ENCODE results near the gene ENPP6.

ENPP6 gene

DNA sequence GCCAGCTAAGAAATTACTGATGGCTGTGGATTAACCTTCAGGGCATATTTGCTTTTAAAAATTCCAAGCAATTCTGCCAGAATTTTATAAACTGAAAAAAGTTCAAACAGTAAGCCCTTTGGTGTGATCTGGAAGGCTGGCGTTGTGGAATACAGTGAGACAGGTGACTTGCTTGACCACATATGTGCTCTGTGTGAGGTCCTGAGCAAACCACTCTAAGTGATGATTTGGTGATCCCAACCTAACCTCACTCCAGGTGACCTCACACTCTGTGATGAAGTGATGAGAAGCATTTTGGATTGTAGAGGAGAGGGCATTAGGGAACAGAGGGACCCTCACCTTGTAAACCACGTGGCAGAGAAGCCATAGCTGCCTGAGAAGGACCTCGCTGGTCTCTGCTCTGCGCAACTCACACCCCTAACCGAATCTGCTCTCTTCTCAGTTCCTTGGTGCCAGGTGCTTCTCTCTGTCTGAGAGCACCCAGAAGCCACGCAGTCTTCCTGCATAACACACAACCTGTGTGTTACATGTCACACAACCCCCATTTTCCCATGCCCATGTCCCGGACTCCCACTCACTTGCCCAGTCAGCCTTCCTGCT, 106.3 kb downstream of the ENPP6 start:
- TF ChIP-seq, protein P1, sequence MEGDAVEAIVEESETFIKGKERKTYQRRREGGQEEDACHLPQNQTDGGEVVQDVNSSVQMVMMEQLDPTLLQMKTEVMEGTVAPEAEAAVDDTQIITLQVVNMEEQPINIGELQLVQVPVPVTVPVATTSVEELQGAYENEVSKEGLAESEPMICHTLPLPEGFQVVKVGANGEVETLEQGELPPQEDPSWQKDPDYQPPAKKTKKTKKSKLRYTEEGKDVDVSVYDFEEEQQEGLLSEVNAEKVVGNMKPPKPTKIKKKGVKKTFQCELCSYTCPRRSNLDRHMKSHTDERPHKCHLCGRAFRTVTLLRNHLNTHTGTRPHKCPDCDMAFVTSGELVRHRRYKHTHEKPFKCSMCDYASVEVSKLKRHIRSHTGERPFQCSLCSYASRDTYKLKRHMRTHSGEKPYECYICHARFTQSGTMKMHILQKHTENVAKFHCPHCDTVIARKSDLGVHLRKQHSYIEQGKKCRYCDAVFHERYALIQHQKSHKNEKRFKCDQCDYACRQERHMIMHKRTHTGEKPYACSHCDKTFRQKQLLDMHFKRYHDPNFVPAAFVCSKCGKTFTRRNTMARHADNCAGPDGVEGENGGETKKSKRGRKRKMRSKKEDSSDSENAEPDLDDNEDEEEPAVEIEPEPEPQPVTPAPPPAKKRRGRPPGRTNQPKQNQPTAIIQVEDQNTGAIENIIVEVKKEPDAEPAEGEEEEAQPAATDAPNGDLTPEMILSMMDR (IDR thresholded peaks at IDR 0.05; ENCODE audit: low read depth, low read length), result no peak
- no peak overlapping the region for H3K4me3 ChIP-seq (ENCODE audit: low read depth, low read length)

DNA sequence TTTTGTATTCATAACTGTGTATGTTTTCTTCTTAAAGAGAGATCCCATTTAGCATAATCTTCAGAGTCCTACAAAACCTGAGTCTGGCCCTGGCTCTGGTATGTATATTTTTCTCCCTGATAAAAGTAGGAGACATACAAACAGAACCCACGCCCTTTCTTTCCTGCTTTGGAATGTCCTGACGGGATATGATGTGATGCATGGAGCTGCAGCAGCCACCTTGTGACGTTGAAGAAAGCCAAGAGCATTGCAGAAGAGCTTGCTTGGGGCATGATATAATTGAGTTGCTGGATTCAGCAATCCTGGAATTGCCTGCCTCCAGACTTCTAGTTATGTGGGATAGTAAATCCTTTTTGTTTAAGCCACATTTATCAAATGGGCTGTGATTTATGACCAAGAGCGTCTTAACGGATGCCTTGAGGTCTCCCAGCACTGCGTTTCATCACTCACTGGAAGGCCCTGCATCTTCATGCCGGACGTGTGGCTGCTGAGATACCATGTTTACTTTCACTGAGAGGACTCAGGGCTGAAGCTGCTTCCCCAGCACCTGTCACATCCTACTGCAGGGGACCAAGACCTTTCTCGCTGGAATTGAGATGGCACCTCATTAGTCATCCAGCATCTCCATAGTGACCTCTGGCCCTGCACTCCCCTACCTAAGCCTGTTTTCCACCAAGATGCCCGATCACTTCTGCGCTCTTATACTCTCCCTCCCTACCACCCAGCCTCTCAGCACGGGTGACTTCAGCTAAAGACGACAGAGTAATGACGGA, 107.0 kb downstream of the ENPP6 start:
- TF ChIP-seq, protein P1 (IDR thresholded peaks at IDR 0.05; ENCODE audit: low read depth, low read length), result no peak

GRCh38 chr4:184108006-184108501, 109.6 kb downstream of the ENPP6 start:
- TF ChIP-seq, protein P1 (IDR thresholded peaks at IDR 0.05; ENCODE audit: low read depth, low read length), result no peak
- H3K4me3 ChIP-seq (ENCODE audit: low read depth, low read length), result no peak overlapping the region

More for the DNA sequence above, 107.0 kb downstream of the ENPP6 start:
- H3K4me3 ChIP-seq (ENCODE audit: low read depth, low read length), result no peak overlapping the region

DNA sequence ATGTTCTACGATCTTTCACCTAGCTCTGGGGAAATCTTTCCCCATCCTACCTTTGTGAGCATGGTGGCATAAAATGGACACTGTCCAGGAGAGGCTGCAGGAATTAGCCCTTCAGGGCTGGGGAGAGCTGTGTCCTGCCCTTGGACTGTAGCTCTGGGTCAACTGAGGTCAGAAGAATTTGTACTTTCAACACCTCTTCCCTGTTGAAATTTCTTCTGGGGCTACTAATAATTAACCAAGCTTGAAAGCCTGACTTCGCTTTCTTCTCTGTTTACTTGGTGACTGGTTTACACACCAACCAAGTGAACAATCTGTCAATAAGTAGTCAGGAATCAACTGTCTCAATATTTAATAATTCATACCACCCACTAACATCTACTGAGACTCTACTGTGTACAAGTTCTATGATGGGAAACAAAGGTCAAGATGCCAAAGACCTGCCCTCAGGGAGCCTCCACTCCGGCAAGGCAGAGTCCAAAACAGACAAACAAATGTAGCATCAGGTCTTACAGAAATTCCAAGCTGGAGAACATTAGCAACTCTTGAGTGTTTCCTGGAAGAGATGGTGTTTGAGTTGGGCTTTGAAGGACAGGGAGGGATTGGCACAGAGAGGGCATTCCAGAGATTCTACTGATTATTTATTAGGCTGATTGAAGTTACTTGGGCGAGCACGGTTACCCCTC, 113.1 kb downstream of the ENPP6 start:
- TF ChIP-seq, protein P1 (IDR thresholded peaks at IDR 0.05; ENCODE audit: low read depth, low read length), result no peak
- no peak overlapping the region for H3K4me3 ChIP-seq (ENCODE audit: low read depth, low read length)

DNA sequence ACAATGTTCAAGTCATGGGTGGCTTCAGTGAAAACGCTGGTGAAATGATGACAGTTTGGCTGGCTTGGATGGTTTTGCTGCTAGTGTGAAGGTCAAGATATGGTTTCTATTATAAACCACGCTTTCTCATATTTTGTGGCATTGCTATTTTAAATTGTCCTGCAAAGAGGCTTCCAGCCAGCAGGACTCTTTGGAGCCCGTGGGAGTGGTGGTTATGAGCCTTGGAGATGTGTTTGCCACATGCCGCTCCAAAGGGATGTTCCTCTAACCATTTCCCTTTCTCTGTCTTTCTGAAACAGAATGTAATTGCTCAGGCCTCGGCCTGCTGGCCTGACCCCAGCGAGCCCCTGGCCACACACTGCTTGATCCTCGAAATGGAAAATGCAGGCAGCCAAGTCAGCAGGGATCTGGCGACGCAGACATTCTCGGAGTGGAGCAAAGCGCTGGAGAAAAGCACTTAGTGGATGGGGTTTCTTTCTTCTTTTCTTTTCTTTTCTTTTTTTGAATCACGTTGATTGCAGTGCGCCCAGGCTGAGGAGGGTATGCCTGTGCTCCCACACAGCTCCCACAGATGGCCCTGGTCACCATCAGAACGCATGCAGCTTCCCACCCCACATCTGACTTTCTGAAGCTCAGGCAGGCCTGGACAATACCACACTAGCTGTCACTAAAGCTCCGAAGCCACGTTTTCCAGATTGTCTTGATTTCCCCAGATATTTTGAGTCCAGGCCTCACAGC, 114.0 kb downstream of the ENPP6 start:
- TF ChIP-seq, protein P1 (IDR thresholded peaks at IDR 0.05; ENCODE audit: low read depth, low read length), result no peak
- no peak overlapping the region for H3K4me3 ChIP-seq (ENCODE audit: low read depth, low read length)

DNA sequence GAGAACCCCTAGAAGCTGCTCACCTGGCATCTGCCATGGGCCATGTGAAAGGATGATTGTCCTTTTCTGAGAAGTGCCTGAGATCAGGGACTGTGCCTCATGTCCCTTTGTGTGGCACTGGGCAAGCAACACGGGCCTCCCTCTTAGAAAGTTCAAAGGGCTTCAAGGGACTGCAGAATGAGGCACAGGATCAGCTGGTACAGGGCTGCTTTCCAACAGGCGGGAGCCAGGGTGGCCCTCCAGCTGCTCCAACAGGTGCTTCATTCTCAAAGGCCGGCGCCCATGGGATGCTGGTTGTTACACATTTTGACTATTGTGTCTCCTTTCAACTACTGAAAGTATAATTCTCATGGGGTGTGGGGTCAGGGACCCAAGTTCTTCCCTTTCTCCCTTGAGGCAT, 114.7 kb downstream of the ENPP6 start:
- no peak overlapping the region for H3K4me3 ChIP-seq (ENCODE audit: low read depth, low read length)
- TF ChIP-seq, protein P1 (IDR thresholded peaks at IDR 0.05; ENCODE audit: low read depth, low read length), result no peak
